Umbilical cord (tissue), 2 donors: ENCODE data around the gene NFIB. TPM values are rescaled to one million over a fixed set of nuclear protein-coding genes. Genes with fewer than 3 reads are reported as not detected.

Experiments
- DNase-seq: peaks from one replicate; pipeline ENCODE4 v3.0.0-alpha.2; 2015; ENCODE audit warnings: low spot score
- total RNA-seq: library from RNA; depleted of rRNA; stranded (reverse); fragments of >200 nt; gene quantifications from one replicate; pipeline ENCODE4 v1.2.3, GENCODE V29; 2014; ENCODE audit warnings: low replicate concordance; ENCODE audit not compliant: insufficient read depth

NFIB gene
- total RNA-seq, 1 donor from 2014 or later, result 33.0 TPM

GRCh38 chr9:14321517-14322130, 7.7 kb upstream of the NFIB start:
- peak; percentile 43 for DNase-seq

- DNase-seq, result peak; percentile 66
Measured at GRCh38 chr9:14320271-14321181, 6.6 kb upstream of the NFIB start.

GRCh38 chr9:14318934-14319580, 5.1 kb upstream of the NFIB start:
- no peak for DNase-seq

GRCh38 chr9:14318361-14318760, 4.4 kb upstream of the NFIB start:
- no peak for DNase-seq

- DNase-seq, result no peak
Measured at GRCh38 chr9:14317667-14318320, 3.9 kb upstream of the NFIB start.

GRCh38 chr9:14316602-14317300, 2.8 kb upstream of the NFIB start:
- no peak for DNase-seq

GRCh38 chr9:14315875-14316601, 2.1 kb upstream of the NFIB start:
- DNase-seq, result peak; percentile 79

GRCh38 chr9:14314929-14315874, 1.3 kb upstream of the NFIB start:
- DNase-seq, result peak; percentile 94

- DNase-seq, result peak; percentile 94
Measured at GRCh38 chr9:14314424-14314928, 535 bp upstream of the NFIB start.

GRCh38 chr9:14313378-14313940, 482 bp downstream of the NFIB start:
- DNase-seq, result peak; percentile 74

GRCh38 chr9:14312719-14313377, 1.1 kb downstream of the NFIB start:
- peak; percentile 41 for DNase-seq

GRCh38 chr9:14311956-14312685, 1.8 kb downstream of the NFIB start:
- no peak for DNase-seq

- DNase-seq, result no peak
Measured at GRCh38 chr9:14311171-14311949, 2.6 kb downstream of the NFIB start.

GRCh38 chr9:14310311-14310710, 3.6 kb downstream of the NFIB start:
- DNase-seq, result no peak

- peak; percentile 76 for DNase-seq
Measured at GRCh38 chr9:14309403-14309802, 4.5 kb downstream of the NFIB start.

- DNase-seq, result no peak
Measured at GRCh38 chr9:14308853-14309145, 5.1 kb downstream of the NFIB start.
